OCI-LY1 (cell line): ENCODE results near the gene NREP.

Source experiments
- H2AFZ ChIP-seq: fragments of 200-600 bp; sonication (generic), shearing (Covaris generic); 2 replicates; pipeline ENCODE4 v1.6.0; 2014; ENCODE audit warnings: antibody characterized with exemption, mild to moderate bottlenecking, low read length
- H3F3A ChIP-seq: fragments of 200-600 bp; sonication (generic), shearing (Covaris generic); 2 replicates; pipeline ENCODE4 v1.6.0; 2014; ENCODE audit warnings: mild to moderate bottlenecking, antibody characterized with exemption, low read length, moderate library complexity; ENCODE audit not compliant: insufficient read depth
- H3K27ac ChIP-seq: fragments of 200-600 bp; sonication (generic); 2 replicates; pipeline ENCODE4 v1.5.1; 2014; ENCODE audit warnings: low read length, mixed run types, mild to moderate bottlenecking, low read depth; ENCODE audit not compliant: poor library complexity, severe bottlenecking
- H3K27me3 ChIP-seq: fragments of 200-600 bp; sonication (generic); 2 replicates; pipeline ENCODE4 v1.6.0; 2014; ENCODE audit warnings: antibody characterized with exemption, mild to moderate bottlenecking, low read length, moderate library complexity; ENCODE audit not compliant: insufficient read depth
- H3K36me3 ChIP-seq: fragments of 200-600 bp; sonication (generic); 2 replicates; pipeline ENCODE4 v1.6.1; 2014; ENCODE audit warnings: mild to moderate bottlenecking, antibody characterized with exemption, low read length, moderate library complexity, mixed read lengths; ENCODE audit not compliant: insufficient read depth
- H3K4me1 ChIP-seq: fragments of 200-600 bp; sonication (generic); 2 replicates; pipeline ENCODE4 v1.5.1; 2014; ENCODE audit warnings: mild to moderate bottlenecking, low read length, moderate library complexity; ENCODE audit not compliant: insufficient read depth, severe bottlenecking
- H3K4me2 ChIP-seq: fragments of 200-600 bp; sonication (generic), shearing (Covaris generic); 2 replicates; pipeline ENCODE4 v1.6.1; 2014; ENCODE audit warnings: low read length
- H3K4me3 ChIP-seq: fragments of 200-600 bp; sonication (generic); 2 replicates; pipeline ENCODE4 v1.5.1; 2014; ENCODE audit warnings: low read length, low read depth, mild to moderate bottlenecking, mixed read lengths; ENCODE audit not compliant: poor library complexity, severe bottlenecking
- H3K79me2 ChIP-seq: fragments of 200-600 bp; shearing (Covaris generic); 2 replicates; pipeline ENCODE4 v1.6.1; 2016; ENCODE audit warnings: mixed run types, low read length, mixed read lengths; ENCODE audit not compliant: insufficient read depth
- H3K9ac ChIP-seq: fragments of 200-600 bp; sonication (generic), shearing (Covaris generic); 2 replicates; pipeline ENCODE4 v1.6.1; 2014; ENCODE audit warnings: mild to moderate bottlenecking, low read length, mixed read lengths
- H3K9me2 ChIP-seq: fragments of 200-600 bp; sonication (generic), shearing (Covaris generic); 2 replicates; pipeline ENCODE4 v1.6.1; 2014; ENCODE audit warnings: low read depth, mild to moderate bottlenecking, low read length, mixed read lengths
- H3K9me3 ChIP-seq: fragments of 200-600 bp; shearing (Covaris generic); 2 replicates; pipeline ENCODE4 v1.6.1; 2014; ENCODE audit warnings: low read length, mixed read lengths
- H4K20me1 ChIP-seq: fragments of 200-600 bp; sonication (generic), shearing (Covaris generic); 2 replicates; pipeline ENCODE4 v1.6.0; 2016; ENCODE audit warnings: mild to moderate bottlenecking, low read length; ENCODE audit not compliant: insufficient read depth
- CTCF ChIP-seq: fragments of 200-600 bp; sonication (generic), shearing (Covaris generic); IDR thresholded peaks from 2 replicates; pipeline ENCODE4 v1.5.1; 2017; ENCODE audit warnings: mild to moderate bottlenecking, antibody characterized with exemption, low read length, moderate library complexity, mixed read lengths
- EZH2 ChIP-seq: fragments of 200-600 bp; sonication (generic), shearing (Covaris generic); IDR thresholded peaks from 2 replicates; pipeline ENCODE4 v1.8.0; 2017; ENCODE audit warnings: borderline replicate concordance, mixed run types, mild to moderate bottlenecking, antibody characterized with exemption, low read length, moderate library complexity, mixed read lengths

Gene NREP

GRCh38 chr5:111728941-111729340 lies 28.1 kb downstream of the NREP start:
- Histone ChIP-seq H3K4me3 (no peak overlapping the region), H3K36me3 (peaks cover 49% of the 10 kb centered on the region), H4K20me1 (no peaks in the 10 kb centered on the region), H3K4me1 (no peaks in the 10 kb centered on the region), H2AFZ (no peak overlapping the region), H3K27ac (no peak overlapping the region), H3K9me3 (no peaks in the 10 kb centered on the region), H3K9me2 (no peaks in the 10 kb centered on the region), H3F3A (no peaks in the 10 kb centered on the region), H3K27me3 (no peaks in the 10 kb centered on the region), H3K4me2 (no peak overlapping the region), H3K9ac (no peak overlapping the region), H3K79me2 (no peaks in the 10 kb centered on the region)
- TF ChIP-seq CTCF (no peak), EZH2 (no peak)

DNA sequence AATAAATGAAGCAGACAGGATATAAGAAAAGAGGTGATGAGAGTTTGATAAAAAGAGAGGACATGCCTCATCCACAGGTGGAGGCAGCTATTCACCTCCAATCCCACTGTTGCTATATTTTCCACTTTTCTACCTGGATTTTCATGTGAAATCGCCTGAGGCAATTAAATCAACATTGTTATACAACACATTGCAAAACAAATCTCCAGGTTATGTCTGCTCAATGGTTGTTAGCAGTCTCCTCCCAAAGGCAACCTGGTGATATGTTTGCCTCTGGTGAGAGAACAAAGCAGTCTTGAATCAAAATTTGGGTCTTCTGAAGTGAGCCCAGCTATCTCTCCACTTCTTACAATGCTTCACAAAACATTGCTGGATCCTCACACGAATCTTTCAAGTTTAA lies 30.0 kb downstream of the NREP start:
- H3K4me3 ChIP-seq = no peak overlapping the region
- H3K27me3 ChIP-seq = no peaks in the 10 kb centered on the region
- no peaks in the 10 kb centered on the region for H4K20me1 ChIP-seq
- no peak overlapping the region for H2AFZ ChIP-seq
- H3K79me2 ChIP-seq = no peaks in the 10 kb centered on the region
- H3K4me1 ChIP-seq = no peaks in the 10 kb centered on the region
- no peaks in the 10 kb centered on the region for H3F3A ChIP-seq
- no peak overlapping the region for H3K4me2 ChIP-seq
- H3K27ac ChIP-seq = no peak overlapping the region
- no peak for TF ChIP-seq EZH2
- no peak for TF ChIP-seq CTCF
- no peaks in the 10 kb centered on the region for H3K9me2 ChIP-seq
- no peaks in the 10 kb centered on the region for H3K9me3 ChIP-seq
- H3K9ac ChIP-seq = no peak overlapping the region
- peaks cover 33% of the 10 kb centered on the region for H3K36me3 ChIP-seq

DNA sequence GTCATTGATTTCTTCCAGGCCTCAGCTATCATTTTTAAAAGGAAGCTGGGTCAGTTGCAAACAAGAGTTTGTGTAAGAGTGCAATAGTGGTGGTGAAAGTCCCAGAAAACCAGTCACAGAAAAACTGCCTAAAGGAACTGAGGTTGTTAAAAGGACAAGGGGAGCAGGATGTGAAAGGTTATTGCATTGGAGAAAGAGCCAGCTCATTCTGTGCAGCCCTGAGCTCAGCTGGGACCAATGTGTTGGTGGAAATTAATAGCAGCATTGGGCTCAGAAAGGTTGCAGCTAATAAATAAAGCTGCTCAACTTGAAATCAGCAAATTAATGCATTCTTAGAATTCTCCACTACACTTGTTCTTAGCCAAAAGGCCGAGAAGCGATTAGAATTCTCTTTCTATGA lies 34.9 kb downstream of the NREP start:
- H3K4me2 ChIP-seq = no peak overlapping the region
- peaks cover 1% of the 10 kb centered on the region for H3K4me1 ChIP-seq
- no peak for TF ChIP-seq EZH2
- TF ChIP-seq CTCF = no peak
- no peaks in the 10 kb centered on the region for H4K20me1 ChIP-seq
- H3K27me3 ChIP-seq = no peaks in the 10 kb centered on the region
- H3K9ac ChIP-seq = no peak overlapping the region
- no peaks in the 10 kb centered on the region for H3F3A ChIP-seq
- H3K27ac ChIP-seq = no peak overlapping the region
- no peaks in the 10 kb centered on the region for H3K79me2 ChIP-seq
- H3K9me2 ChIP-seq = no peaks in the 10 kb centered on the region
- 0 out of 2 replicates have a peak, but pooled peaks cover 5% of the 10 kb centered on the region for H3K36me3 ChIP-seq
- H3K4me3 ChIP-seq = no peak overlapping the region
- no peaks in the 10 kb centered on the region for H3K9me3 ChIP-seq
- no peak overlapping the region for H2AFZ ChIP-seq
